Type B pancreatic cell (in vitro differentiated cells): ENCODE results near the gene SEPTIN14. TPM values are rescaled to one million over a fixed set of nuclear protein-coding genes. Genes with fewer than 3 reads are reported as not detected.
"Not testable (repeated sequence)": the region's sequence is repeated elsewhere in the genome, so short reads cannot be mapped to it uniquely, and the experiment has no call there.

Experiments used
- DNase-seq: peaks from one replicate; pipeline ENCODE4 v3.0.0; 2021; ENCODE audit warnings: mixed read lengths; ENCODE audit not compliant: unreplicated experiment; ENCODE audit errors: extremely low spot score
- H3K27ac Mint-ChIP-seq: 2 replicates; pipeline ENCODE4 v1.8.0; 2021; ENCODE audit warnings: mild to moderate bottlenecking, mixed read lengths
- H3K27me3 Mint-ChIP-seq: 2 replicates; pipeline ENCODE4 v1.8.0; 2021; ENCODE audit warnings: mixed read lengths
- H3K36me3 Mint-ChIP-seq: 2 replicates; pipeline ENCODE4 v1.8.0; 2021; ENCODE audit warnings: mixed read lengths
- H3K4me1 Mint-ChIP-seq: one replicate; pipeline ENCODE4 v1.8.0; 2021; ENCODE audit warnings: mixed read lengths; ENCODE audit not compliant: unreplicated experiment
- H3K4me3 Mint-ChIP-seq: 2 replicates; pipeline ENCODE4 v1.8.0; 2021; ENCODE audit warnings: mild to moderate bottlenecking, mixed read lengths
- H3K9me3 Mint-ChIP-seq: 2 replicates; pipeline ENCODE4 v1.8.0; 2021; ENCODE audit warnings: mixed read lengths
- total RNA-seq: library from RNA; stranded (reverse); gene quantifications from 2 replicates; pipeline ENCODE4 v1.2.1, GENCODE V29; 2021; ENCODE audit warnings: low replicate concordance
- TF ChIP-seq, protein P1 (sequence below): fragments of 200-600 bp; sonication (generic); conservative IDR thresholded peaks from 2 replicates; pipeline ENCODE4 v1.5.0; 2021; ENCODE audit warnings: antibody characterized with exemption, mild to moderate bottlenecking

The SEPTIN14 gene
- total RNA-seq, 1 donor from 2014 or later, result 0.07 TPM

DNA sequence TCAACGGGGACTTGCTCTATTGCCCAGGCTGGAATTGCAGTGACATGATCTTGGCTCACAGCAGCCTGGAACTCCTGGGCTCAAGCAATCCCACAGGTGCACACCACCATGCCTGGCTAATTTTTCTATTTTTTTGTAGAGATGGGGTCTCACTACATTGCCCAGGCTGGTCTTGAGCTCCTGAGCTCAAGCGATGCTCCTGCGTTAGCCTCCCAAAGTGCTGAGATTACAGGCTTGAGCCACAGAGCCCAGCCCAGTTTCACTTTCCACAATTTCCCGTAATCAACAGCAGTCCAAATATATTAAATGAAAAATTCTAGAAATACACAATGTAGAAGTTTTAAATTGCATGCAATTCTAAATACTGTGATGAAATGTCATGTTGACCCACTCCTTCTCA is 24.0 kb downstream of the SEPTIN14 start:
- Mint-ChIP-seq H3K27me3 (no peaks in the 10 kb centered on the region), H3K9me3 (no peaks in the 10 kb centered on the region)

DNA sequence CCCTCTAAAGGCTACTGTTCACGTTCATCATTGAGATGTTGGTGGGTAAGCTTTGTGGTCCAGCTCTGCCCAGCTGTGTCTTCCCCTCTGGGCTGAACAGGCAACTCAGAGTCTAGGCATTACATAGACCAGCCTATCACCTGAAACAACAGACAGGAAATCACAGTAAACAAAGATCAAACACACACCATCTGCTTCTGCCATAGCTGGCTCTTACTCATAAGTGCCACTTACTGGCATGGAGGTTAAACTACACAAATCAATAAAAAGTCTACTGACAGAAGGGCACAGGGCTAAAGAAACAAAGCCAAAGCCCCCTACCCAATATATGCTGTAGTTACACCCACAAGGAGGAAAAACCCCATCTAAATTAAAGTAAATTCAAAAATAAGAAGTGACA is 35.0 kb downstream of the SEPTIN14 start:
- Mint-ChIP-seq H3K4me3 (no peak overlapping the region), H3K27me3 (no peaks in the 10 kb centered on the region), H3K27ac (no peak overlapping the region), H3K4me1 (no peaks in the 10 kb centered on the region), H3K9me3 (peaks cover 9% of the 10 kb centered on the region), H3K36me3 (no peaks in the 10 kb centered on the region)
- TF ChIP-seq, protein P1, sequence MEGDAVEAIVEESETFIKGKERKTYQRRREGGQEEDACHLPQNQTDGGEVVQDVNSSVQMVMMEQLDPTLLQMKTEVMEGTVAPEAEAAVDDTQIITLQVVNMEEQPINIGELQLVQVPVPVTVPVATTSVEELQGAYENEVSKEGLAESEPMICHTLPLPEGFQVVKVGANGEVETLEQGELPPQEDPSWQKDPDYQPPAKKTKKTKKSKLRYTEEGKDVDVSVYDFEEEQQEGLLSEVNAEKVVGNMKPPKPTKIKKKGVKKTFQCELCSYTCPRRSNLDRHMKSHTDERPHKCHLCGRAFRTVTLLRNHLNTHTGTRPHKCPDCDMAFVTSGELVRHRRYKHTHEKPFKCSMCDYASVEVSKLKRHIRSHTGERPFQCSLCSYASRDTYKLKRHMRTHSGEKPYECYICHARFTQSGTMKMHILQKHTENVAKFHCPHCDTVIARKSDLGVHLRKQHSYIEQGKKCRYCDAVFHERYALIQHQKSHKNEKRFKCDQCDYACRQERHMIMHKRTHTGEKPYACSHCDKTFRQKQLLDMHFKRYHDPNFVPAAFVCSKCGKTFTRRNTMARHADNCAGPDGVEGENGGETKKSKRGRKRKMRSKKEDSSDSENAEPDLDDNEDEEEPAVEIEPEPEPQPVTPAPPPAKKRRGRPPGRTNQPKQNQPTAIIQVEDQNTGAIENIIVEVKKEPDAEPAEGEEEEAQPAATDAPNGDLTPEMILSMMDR, result no peak
- DNase-seq, result no peak

More for the DNA sequence above, 24.0 kb downstream of the SEPTIN14 start:
- no peak overlapping the region for H3K4me3 Mint-ChIP-seq
- no peak overlapping the region for H3K27ac Mint-ChIP-seq
- DNase-seq, result no peak
- H3K36me3 Mint-ChIP-seq, result no peaks in the 10 kb centered on the region
- no peaks in the 10 kb centered on the region for H3K4me1 Mint-ChIP-seq
- TF ChIP-seq, protein P1, result no peak

DNA sequence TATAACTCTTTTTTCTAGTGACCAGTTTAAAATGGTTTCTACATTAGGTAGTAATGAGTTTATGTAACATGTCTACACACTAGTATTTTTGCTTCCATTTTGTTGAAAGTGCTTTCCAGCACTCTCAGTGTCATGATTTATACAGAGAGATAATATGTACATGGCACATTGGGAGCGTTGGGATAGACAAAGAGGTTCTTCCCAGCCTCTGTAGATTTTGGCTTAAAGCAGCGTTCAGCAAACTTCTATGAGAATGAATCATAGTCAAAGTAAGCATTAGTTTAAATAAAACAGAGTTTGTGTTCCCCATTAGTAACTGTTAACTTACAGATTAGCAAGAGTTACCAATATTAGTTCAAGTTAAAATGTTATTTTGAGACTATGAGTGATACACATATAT is 43.9 kb downstream of the SEPTIN14 start:
- Mint-ChIP-seq H3K4me1 (no peaks in the 10 kb centered on the region), H3K4me3 (no peak overlapping the region), H3K27me3 (no peaks in the 10 kb centered on the region), H3K36me3 (no peaks in the 10 kb centered on the region), H3K27ac (no peak overlapping the region), H3K9me3 (peaks cover 10% of the 10 kb centered on the region)
- DNase-seq, result no peak
- TF ChIP-seq, protein P1, result no peak

DNA sequence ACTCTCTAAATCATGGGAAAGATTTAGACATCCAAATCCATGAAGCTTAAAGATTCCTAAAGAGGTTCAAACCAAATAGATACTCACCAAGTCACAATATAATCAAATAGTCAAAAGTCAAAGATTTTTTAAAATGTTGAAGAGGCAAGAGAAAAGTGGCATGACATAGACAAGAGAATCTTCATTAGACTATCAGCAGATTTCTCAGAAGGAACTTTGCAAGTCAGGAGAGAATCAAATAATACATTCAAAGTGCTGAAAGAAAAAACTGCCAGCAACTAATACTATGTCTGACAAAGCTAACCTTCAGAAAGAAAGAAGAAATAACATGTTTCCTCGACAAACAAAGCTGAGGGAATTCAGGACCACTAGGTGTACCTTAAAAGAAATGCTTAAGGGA is 65.3 kb downstream of the SEPTIN14 start:
- not testable (repeated sequence) for H3K4me3 Mint-ChIP-seq, DNase-seq, H3K4me1 Mint-ChIP-seq, H3K27me3 Mint-ChIP-seq, H3K27ac Mint-ChIP-seq, H3K36me3 Mint-ChIP-seq, H3K9me3 Mint-ChIP-seq

DNA sequence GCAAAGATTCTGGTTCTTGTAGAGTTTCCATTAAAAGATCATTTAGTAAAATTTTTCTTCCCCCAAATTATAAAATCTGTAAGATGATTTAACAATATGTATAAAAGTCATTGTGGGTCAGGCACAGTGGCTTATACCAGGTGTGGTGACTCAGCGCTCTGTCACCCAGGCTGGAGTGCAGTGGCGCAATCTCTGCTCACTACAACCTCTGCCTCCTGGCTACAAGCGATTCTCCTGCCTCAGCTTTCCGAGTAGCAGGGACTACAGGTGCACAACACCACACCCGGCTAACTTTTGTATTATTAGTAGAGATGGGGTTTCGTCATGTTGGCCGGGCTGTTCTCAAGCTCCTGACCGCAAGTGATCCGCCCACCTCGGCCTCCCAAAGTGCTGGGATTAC is 68.0 kb downstream of the SEPTIN14 start:
- no peak overlapping the region for H3K27ac Mint-ChIP-seq

DNA sequence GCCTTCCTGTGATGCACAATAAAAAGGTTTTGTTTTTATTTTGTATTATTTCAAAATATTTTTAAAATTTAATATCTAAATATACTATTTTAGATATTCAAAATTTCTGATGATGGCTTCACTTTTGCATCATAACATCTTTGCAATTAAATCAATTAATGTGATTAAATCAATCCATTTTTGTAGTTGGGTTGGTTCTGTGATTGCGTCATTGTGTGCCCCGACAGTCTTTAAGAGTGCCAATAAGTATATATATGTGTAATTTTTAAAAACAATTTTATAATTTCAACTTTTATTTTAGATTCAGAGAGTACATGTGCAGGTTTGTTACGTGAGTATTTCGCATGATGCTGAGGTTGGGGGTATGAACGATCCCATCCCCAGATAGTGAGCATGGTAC is 70.5 kb downstream of the SEPTIN14 start:
- H3K4me3 Mint-ChIP-seq, result no peak overlapping the region
- H3K27ac Mint-ChIP-seq, result no peak overlapping the region
- H3K36me3 Mint-ChIP-seq, result no peaks in the 10 kb centered on the region

More for the DNA sequence above, 68.0 kb downstream of the SEPTIN14 start:
- Mint-ChIP-seq H3K36me3 (no peaks in the 10 kb centered on the region), H3K27me3 (no peaks in the 10 kb centered on the region), H3K4me1 (no peaks in the 10 kb centered on the region), H3K4me3 (no peak overlapping the region), H3K9me3 (peaks cover 4% of the 10 kb centered on the region)
- no peak for DNase-seq
- TF ChIP-seq, protein P1, result no peak

More for the DNA sequence above, 70.5 kb downstream of the SEPTIN14 start:
- TF ChIP-seq, protein P1, result no peak
- Mint-ChIP-seq H3K9me3 (peaks cover 4% of the 10 kb centered on the region), H3K27me3 (no peaks in the 10 kb centered on the region), H3K4me1 (no peaks in the 10 kb centered on the region)
- DNase-seq, result no peak
